GM12878 (cell line): ENCODE results near the gene GRM5. TPM values are rescaled to one million over a fixed set of nuclear protein-coding genes. Genes with fewer than 3 reads are reported as not detected.

Experiments
- ATAC-seq: fragments of 200-7000 bp; cut with Tn5 transposase; 3 replicates; pipeline ENCODE4 v1.9.1; 2020; ENCODE audit warnings: mild to moderate bottlenecking, moderate library complexity
- BruUV-seq: library from RNA; stranded (reverse); fragments of 400-500 nt; replicated peaks from 2 replicates; lab custom pipeline; 2021; lab: Mats Ljungman, UMichigan
- CTCF ChIA-PET: fragments of 300-600 bp; sonication (Branson Sonifier 250); formaldehyde crosslinking; extraction: SDS; loops from one replicate; lab custom pipeline; 2021; ENCODE audit warnings: inconsistent platforms; lab: Yijun Ruan, JAX
- POLR2A ChIA-PET: fragments of 350-600 bp; formaldehyde crosslinking; extraction: SDS; loops from one replicate; lab custom pipeline; 2021; ENCODE audit warnings: inconsistent platforms; lab: Charles Lee
- RAD21 ChIA-PET: fragments of 300-600 bp; sonication (Branson Sonifier 250); formaldehyde crosslinking; loops from one replicate; lab custom pipeline; 2023; ENCODE audit warnings: antibody characterized with exemption; ENCODE audit not compliant: unreplicated experiment; lab: Charles Lee
- SMC1A ChIA-PET: fragments of 300-600 bp; sonication (Branson Sonifier 250); formaldehyde crosslinking; loops from one replicate; lab custom pipeline; 2023; ENCODE audit not compliant: unreplicated experiment, uncharacterized antibody; lab: Charles Lee
- DNase-seq: peaks from one replicate; pipeline ENCODE4 v3.0.0-alpha.2; 2011; ENCODE audit warnings: low read depth, low spot score
- FAIRE-seq: peaks from 3 replicates; lab custom pipeline; 2011; peaks lifted over from hg19 to GRCh38; lab: Jason Lieb, UNC
- H2AFZ ChIP-seq: 2 replicates; pipeline ENCODE4 v1.6.0; 2011; ENCODE audit warnings: low read depth, low read length, control low read depth; ENCODE audit not compliant: control insufficient read depth
- H3K27ac ChIP-seq: 2 replicates; pipeline ENCODE4 v1.5.1; 2011; ENCODE audit warnings: control low read depth; ENCODE audit not compliant: control insufficient read depth, insufficient read depth
- H3K27me3 ChIP-seq, 2 experiments: replicated peaks in 1 of 2; 2 replicates each; pipeline versions ENCODE4 v1.6.0 to v1.6.1; 2011; ENCODE audit warnings: low read length in 1 of 2; ENCODE audit not compliant: control insufficient read depth in 2 of 2, insufficient read depth in 2 of 2
- H3K36me3 ChIP-seq, 2 experiments: 2 replicates each; pipeline ENCODE4 v1.5.1; 2011; ENCODE audit warnings: low read length in 1 of 2; ENCODE audit not compliant: control insufficient read depth in 2 of 2, insufficient read depth in 2 of 2
- H3K4me1 ChIP-seq: 2 replicates; pipeline ENCODE4 v1.6.1; 2011; ENCODE audit warnings: mild to moderate bottlenecking, low read length, moderate library complexity, mixed read lengths; ENCODE audit not compliant: control insufficient read depth, insufficient read depth
- H3K4me2 ChIP-seq: 2 replicates; pipeline ENCODE4 v1.6.0; 2011; ENCODE audit warnings: control low read depth; ENCODE audit not compliant: control insufficient read depth, insufficient read depth
- H3K4me3 ChIP-seq: fragments of 200-600 bp; sonication (generic); 2 replicates; pipeline ENCODE4 v1.5.1; 2016
- H3K79me2 ChIP-seq: 2 replicates; pipeline ENCODE4 v1.6.0; 2011; ENCODE audit warnings: low read length; ENCODE audit not compliant: control insufficient read depth, insufficient read depth
- H3K9ac ChIP-seq: 2 replicates; pipeline ENCODE4 v1.8.0; 2011; ENCODE audit warnings: low read length, control low read depth, mixed read lengths; ENCODE audit not compliant: control insufficient read depth, insufficient read depth
- H3K9me3 ChIP-seq: replicated peaks from 3 replicates; pipeline ENCODE4 v1.5.1; 2011; ENCODE audit warnings: mild to moderate bottlenecking, low read length; ENCODE audit not compliant: control insufficient read depth, insufficient read depth
- H4K20me1 ChIP-seq: 2 replicates; pipeline ENCODE4 v1.6.0; 2011; ENCODE audit not compliant: control insufficient read depth, insufficient read depth
- ETV6 ChIP-seq, 2 experiments: fragments of 450-650 bp in 1 of 2; IDR thresholded peaks in 1 of 2; conservative IDR thresholded peaks in 1 of 2; 2 replicates each; pipeline ENCODE4 v1.6.1; 2014; ENCODE audit warnings: antibody characterized with exemption in 1 of 2, borderline replicate concordance in 1 of 2, low read depth in 1 of 2, mild to moderate bottlenecking in 1 of 2, moderate library complexity in 1 of 2
- HDGF ChIP-seq: fragments of 450-650 bp; IDR thresholded peaks from 2 replicates; pipeline ENCODE4 v1.6.1; 2016; ENCODE audit warnings: antibody characterized with exemption
- NFIC ChIP-seq: IDR thresholded peaks from 2 replicates; pipeline ENCODE4 v1.6.1; 2012; ENCODE audit warnings: low read depth, mild to moderate bottlenecking, inconsistent platforms, low read length, moderate library complexity
- RAD51 ChIP-seq: fragments of 450-650 bp; IDR thresholded peaks from 2 replicates; pipeline ENCODE4 v1.6.1; 2016; ENCODE audit warnings: moderate library complexity, mild to moderate bottlenecking, inconsistent platforms
- SMARCA5 ChIP-seq: fragments of 450-650 bp; IDR thresholded peaks from 2 replicates; pipeline ENCODE4 v1.6.1; 2017; ENCODE audit warnings: mild to moderate bottlenecking
- TCF3 ChIP-seq: IDR thresholded peaks from 2 replicates; pipeline ENCODE4 v1.6.1; 2012; ENCODE audit warnings: low read depth, mild to moderate bottlenecking, low read length, borderline replicate concordance; ENCODE audit not compliant: insufficient read depth
- ZNF207 ChIP-seq: fragments of 450-650 bp; IDR thresholded peaks from 2 replicates; pipeline ENCODE4 v1.6.1; 2014; ENCODE audit warnings: antibody characterized with exemption, mild to moderate bottlenecking, borderline replicate concordance
- WGBS: methylation state at CpG from one replicate; pipeline ENCODE4 v1.1.6; 2016; ENCODE audit warnings: low lambda C conversion rate; ENCODE audit not compliant: insufficient replicate concordance, insufficient coverage; ENCODE audit errors: missing lambda C conversion rate; 5-methylcytosine and 5-hydroxymethylcytosine counted together
- in situ Hi-C: fragments of 300-500 bp; cut with MboI; formaldehyde crosslinking; loops from 9 replicates; pipeline ENCODE4 v1.14.3; 2018; ENCODE audit warnings: mixed read lengths
- intact Hi-C: fragments of 100-400 bp; cut with micrococcal nuclease; formaldehyde crosslinking; loops from one replicate; pipeline ENCODE4 v1.14.2; 2022; ENCODE audit not compliant: unreplicated experiment
- polyA plus RNA-seq, 11 experiments: library from polyadenylated mRNA; depleted of rRNA in 4 of 11; unstranded in 6 of 11; stranded (reverse) in 5 of 11; fragments of >200 nt; fragmentation: Nextera tagmentation in 4 of 11; fragmentation: Illumina TruSeq in 1 of 11; extraction: Ambion mirVana in 4 of 11; extraction: Trizol in 1 of 11; gene quantifications; 1 replicate in 1 of 11; 2 replicates in 10 of 11; pipeline versions ENCODE4 v1.2.1 to v1.2.3, GENCODE V29; 2011 to 2016; ENCODE audit warnings: inconsistent platforms in 2 of 11, missing spikeins in 2 of 11, low read depth in 1 of 11
- total RNA-seq, 4 experiments: library from RNA; depleted of rRNA in 3 of 4; stranded (reverse); fragments of >200 nt in 3 of 4; fragmentation: Illumina TruSeq in 1 of 4; extraction: Trizol in 1 of 4; gene quantifications; 2 replicates each; pipeline versions ENCODE4 v1.2.1 to v1.2.3, GENCODE V29; 2013 to 2021
- TF ChIP-seq, protein P1 (sequence below): fragments of 450-650 bp; IDR thresholded peaks from 2 replicates; pipeline ENCODE4 v1.6.1; 2017; ENCODE audit warnings: antibody characterized with exemption, mild to moderate bottlenecking, moderate library complexity
- TF ChIP-seq, protein P2 (sequence below): fragments of 450-650 bp; IDR thresholded peaks from 2 replicates; pipeline ENCODE4 v1.6.1; 2018; ENCODE audit warnings: mild to moderate bottlenecking, low read depth, moderate library complexity; ENCODE audit not compliant: partially characterized antibody

Gene GRM5
- total and polyA plus RNA-seq, 10 of the 15 experiments (the other 5 are each of a cell fraction or from before 2014, with no cell fraction given), result not detected

DNA sequence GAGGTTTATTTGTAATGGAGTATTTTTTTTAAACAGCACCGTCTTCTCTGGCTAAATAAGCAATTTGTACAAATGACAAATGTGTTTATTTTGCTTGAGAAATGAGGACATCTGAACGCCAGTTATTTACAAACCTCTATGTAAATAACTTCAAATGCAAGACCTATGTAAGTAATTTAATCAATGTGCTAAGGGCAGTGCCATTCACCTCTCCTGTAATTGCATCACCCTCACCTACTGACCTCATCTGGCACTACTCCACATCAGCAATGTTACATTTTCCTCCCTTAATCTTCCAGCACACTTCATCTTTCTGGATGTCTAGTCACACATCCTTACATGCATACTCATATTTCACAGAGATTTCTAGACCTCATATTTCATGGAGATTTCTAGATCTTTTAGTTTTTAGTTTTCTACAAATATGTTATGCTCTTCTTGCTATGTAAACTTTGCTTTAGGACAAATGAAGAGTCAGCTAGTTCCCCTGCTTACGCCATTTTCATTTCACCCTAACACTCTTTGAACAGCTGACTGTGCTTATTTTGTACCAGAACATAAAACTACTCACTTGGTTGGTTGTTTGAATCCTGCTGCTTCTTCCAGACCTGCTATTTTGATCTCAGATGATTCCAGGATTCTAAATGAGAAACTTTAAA, 238.6 kb downstream of the GRM5 start:
- RAD21 ChIA-PET, result no interaction called here
- CTCF ChIA-PET, result interaction anchor here (1.3 kb wide), 1 partner anchor 17 kb away, joined by 3 read pairs; no protein-coding TSS in a partner anchor
- DNase-seq, result no peak
- no peak overlapping the region for H3K27ac ChIP-seq
- TF ChIP-seq ETV6 (conservative IDR thresholded peaks at IDR 0.05 in 1 of 2, IDR thresholded peaks at IDR 0.05 in 1 of 2; ENCODE audit: borderline replicate concordance in 1 of 2, low read depth in 1 of 2) (no peak), TCF3 (no peak), HDGF (no peak), NFIC (no peak), RAD51 (no peak), SMARCA5 (no peak), ZNF207 (no peak)
- TF ChIP-seq, protein P1, sequence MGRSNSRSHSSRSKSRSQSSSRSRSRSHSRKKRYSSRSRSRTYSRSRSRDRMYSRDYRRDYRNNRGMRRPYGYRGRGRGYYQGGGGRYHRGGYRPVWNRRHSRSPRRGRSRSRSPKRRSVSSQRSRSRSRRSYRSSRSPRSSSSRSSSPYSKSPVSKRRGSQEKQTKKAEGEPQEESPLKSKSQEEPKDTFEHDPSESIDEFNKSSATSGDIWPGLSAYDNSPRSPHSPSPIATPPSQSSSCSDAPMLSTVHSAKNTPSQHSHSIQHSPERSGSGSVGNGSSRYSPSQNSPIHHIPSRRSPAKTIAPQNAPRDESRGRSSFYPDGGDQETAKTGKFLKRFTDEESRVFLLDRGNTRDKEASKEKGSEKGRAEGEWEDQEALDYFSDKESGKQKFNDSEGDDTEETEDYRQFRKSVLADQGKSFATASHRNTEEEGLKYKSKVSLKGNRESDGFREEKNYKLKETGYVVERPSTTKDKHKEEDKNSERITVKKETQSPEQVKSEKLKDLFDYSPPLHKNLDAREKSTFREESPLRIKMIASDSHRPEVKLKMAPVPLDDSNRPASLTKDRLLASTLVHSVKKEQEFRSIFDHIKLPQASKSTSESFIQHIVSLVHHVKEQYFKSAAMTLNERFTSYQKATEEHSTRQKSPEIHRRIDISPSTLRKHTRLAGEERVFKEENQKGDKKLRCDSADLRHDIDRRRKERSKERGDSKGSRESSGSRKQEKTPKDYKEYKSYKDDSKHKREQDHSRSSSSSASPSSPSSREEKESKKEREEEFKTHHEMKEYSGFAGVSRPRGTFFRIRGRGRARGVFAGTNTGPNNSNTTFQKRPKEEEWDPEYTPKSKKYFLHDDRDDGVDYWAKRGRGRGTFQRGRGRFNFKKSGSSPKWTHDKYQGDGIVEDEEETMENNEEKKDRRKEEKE, result no peak
- TF ChIP-seq, protein P2, sequence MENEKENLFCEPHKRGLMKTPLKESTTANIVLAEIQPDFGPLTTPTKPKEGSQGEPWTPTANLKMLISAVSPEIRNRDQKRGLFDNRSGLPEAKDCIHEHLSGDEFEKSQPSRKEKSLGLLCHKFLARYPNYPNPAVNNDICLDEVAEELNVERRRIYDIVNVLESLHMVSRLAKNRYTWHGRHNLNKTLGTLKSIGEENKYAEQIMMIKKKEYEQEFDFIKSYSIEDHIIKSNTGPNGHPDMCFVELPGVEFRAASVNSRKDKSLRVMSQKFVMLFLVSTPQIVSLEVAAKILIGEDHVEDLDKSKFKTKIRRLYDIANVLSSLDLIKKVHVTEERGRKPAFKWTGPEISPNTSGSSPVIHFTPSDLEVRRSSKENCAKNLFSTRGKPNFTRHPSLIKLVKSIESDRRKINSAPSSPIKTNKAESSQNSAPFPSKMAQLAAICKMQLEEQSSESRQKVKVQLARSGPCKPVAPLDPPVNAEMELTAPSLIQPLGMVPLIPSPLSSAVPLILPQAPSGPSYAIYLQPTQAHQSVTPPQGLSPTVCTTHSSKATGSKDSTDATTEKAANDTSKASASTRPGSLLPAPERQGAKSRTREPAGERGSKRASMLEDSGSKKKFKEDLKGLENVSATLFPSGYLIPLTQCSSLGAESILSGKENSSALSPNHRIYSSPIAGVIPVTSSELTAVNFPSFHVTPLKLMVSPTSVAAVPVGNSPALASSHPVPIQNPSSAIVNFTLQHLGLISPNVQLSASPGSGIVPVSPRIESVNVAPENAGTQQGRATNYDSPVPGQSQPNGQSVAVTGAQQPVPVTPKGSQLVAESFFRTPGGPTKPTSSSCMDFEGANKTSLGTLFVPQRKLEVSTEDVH, result no peak
- POLR2A ChIA-PET, result no interaction called here
- no peak for ATAC-seq
- no peaks in the 10 kb centered on the region; the same call in 2 of the 3 replicates for H3K9me3 ChIP-seq
- FAIRE-seq, result no peak
- no peaks in the 10 kb centered on the region for H3K4me1 ChIP-seq
- SMC1A ChIA-PET, result interaction anchor here (0.6 to 0.7 kb wide), 2 partner anchors 10 to 196 kb away, joined by 3 read pairs; no protein-coding TSS in a partner anchor
- in situ Hi-C loops, result no loop called here
- no peaks in the 10 kb centered on the region for H3K79me2 ChIP-seq
- no peak overlapping the region for H3K9ac ChIP-seq
- intact Hi-C loops, result no loop called here
- no peak overlapping the region for H2AFZ ChIP-seq
- BruUV-seq, result no TSS peak
- H3K27me3 ChIP-seq, result no peaks in the 10 kb centered on the region; a peak in 1 of 4 replicates
- WGBS, result 10% methylated on average over 3 of the region's 3 CpGs
- no peak overlapping the region for H3K4me3 ChIP-seq
- no peaks in the 10 kb centered on the region for H3K36me3 ChIP-seq
- H4K20me1 ChIP-seq, result no peaks in the 10 kb centered on the region
- no peak overlapping the region for H3K4me2 ChIP-seq
